ENCODE results near the gene MSH6. TPM values are rescaled to one million over a fixed set of nuclear protein-coding genes. Genes with fewer than 3 reads are reported as not detected.
A peak's percentile ranks its signal among the peaks of the same experiment; 100 is the strongest.

MSH6 gene
- total and polyA plus RNA-seq, 2 of the 13 experiments (the other 11 are each of a cell fraction or from before 2014, with no cell fraction given): 20.8 to 113 TPM

DNA sequence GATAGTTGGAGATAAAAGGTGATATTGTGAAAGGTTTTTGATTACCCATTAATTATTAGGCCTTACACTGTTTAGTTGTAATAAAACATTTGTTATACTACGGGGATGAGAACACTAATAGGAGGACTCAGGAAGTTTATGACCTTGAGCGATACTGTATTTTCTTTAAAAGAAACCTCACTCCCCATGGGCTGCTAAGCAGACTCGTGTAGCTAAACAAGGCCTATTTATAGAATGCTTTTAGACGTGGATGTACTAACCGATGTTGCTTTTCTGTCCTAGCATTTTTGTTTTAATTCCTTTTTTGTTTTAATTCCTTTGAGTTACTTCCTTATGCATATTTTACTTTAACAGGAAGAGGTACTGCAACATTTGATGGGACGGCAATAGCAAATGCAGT lies 22.9 kb downstream of the MSH6 start:
- Histone ChIP-seq H3K4me3 (replicated peaks in 1 of 3; ENCODE audit: insufficient read depth in 1 of 3, low read depth in 2 of 3, low read length in 3 of 3) (no peak overlapping the region), H3K9ac (ENCODE audit: insufficient read depth, low read depth, low read length) (no peak overlapping the region), H3K79me2 (ENCODE audit: insufficient read depth, low read length) (no peaks in the 10 kb centered on the region), H3K27ac (ENCODE audit: extremely low read length, insufficient read depth, low read length) (no peak overlapping the region), H3K4me1 (ENCODE audit: insufficient read depth, low read length) (no peaks in the 10 kb centered on the region), H3K4me2 (ENCODE audit: low read depth, low read length) (no peak overlapping the region), H2AFZ (ENCODE audit: low read length) (no peak overlapping the region), H4K20me1 (ENCODE audit: insufficient read depth, low read length) (no peaks in the 10 kb centered on the region; the same call in 1 of the 2 replicates), H3K27me3 (ENCODE audit: control insufficient read depth in 1 of 2, insufficient read depth in 2 of 2, low read length in 2 of 2) (no peaks in the 10 kb centered on the region), H3K9me3 (ENCODE audit: low read length) (peaks cover 7% of the 10 kb centered on the region; the same call in 1 of the 2 replicates), H3K36me3 (replicated peaks in 1 of 2; ENCODE audit: control insufficient read depth in 1 of 2, insufficient read depth in 2 of 2, low read length in 2 of 2) (peaks cover 35 to 89% of the 10 kb centered on the region in 2 experiments)
- in situ Hi-C loops (cut with HindIII; ENCODE audit: extremely low pct_ligation_motif_present, low pct_unique_long_range_greater_than_20kb): no loop called here
- intact Hi-C loops (cut with micrococcal nuclease; ENCODE audit: unreplicated experiment): no loop called here
- BruUV-seq (replicated peaks): no TSS peak
- no peak for ATAC-seq
- no peak for FAIRE-seq
- 97% methylated on average over 6 of the region's 6 CpGs for WGBS (ENCODE audit: low lambda C conversion rate)
- no peak for TF ChIP-seq HOXA9 (CRISPR knock-in tag; IDR thresholded peaks at IDR 0.05; ENCODE audit: borderline replicate concordance)
- TF ChIP-seq ZNF383 (CRISPR knock-in tag; IDR thresholded peaks at IDR 0.05; ENCODE audit: borderline replicate concordance): no peak
- TF ChIP-seq, protein P1, sequence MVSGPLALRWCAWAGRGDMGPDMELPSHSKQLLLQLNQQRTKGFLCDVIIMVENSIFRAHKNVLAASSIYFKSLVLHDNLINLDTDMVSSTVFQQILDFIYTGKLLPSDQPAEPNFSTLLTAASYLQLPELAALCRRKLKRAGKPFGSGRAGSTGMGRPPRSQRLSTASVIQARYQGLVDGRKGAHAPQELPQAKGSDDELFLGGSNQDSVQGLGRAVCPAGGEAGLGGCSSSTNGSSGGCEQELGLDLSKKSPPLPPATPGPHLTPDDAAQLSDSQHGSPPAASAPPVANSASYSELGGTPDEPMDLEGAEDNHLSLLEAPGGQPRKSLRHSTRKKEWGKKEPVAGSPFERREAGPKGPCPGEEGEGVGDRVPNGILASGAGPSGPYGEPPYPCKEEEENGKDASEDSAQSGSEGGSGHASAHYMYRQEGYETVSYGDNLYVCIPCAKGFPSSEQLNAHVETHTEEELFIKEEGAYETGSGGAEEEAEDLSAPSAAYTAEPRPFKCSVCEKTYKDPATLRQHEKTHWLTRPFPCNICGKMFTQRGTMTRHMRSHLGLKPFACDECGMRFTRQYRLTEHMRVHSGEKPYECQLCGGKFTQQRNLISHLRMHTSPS (CRISPR knock-in tag; IDR thresholded peaks at IDR 0.05; ENCODE audit: low read depth): no peak
- no peak for TF ChIP-seq TMF1 (CRISPR knock-in tag; IDR thresholded peaks at IDR 0.05; ENCODE audit: low read depth)
- TF ChIP-seq AGO2 (optimal IDR thresholded peaks at IDR 0.05; ENCODE audit: low read depth, low read length): peak; percentile 30
- no peak for TF ChIP-seq BHLHE40 (IDR thresholded peaks at IDR 0.05; ENCODE audit: low read length)
- TF ChIP-seq RBM22 (optimal IDR thresholded peaks at IDR 0.05; ENCODE audit: low read length): peak; percentile 52
- ChIA-PET CTCF (ENCODE audit: low intra/inter-chr PET ratio, low total read pairs) (no interaction called here), POLR2A (no interaction called here)
- DNase-seq (ENCODE audit: low spot score): no peak

DNA sequence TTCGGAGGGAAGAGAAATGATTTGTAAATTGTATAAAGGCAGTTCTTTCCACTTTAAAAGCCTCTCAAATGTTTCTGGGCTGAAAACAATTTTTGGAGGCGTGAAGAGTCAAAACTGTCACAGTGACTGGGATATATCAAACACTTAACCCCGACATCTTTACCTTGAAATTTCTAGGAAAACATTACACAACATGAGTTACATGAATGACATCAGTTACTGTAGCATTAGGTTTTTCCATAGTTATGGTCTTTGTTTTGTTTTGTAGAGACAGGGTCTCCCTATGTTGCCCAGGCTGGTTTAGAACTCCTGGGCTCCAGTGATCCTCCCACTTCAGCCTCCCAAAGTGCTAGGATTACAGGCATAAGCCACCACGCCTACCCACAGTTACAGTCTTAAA lies 25.7 kb downstream of the MSH6 start:
- ChIA-PET CTCF (ENCODE audit: low intra/inter-chr PET ratio, low total read pairs) (no interaction called here), POLR2A (no interaction called here)
- Histone ChIP-seq H3K27ac (ENCODE audit: extremely low read length, insufficient read depth, low read length) (no peak overlapping the region), H3K4me3 (replicated peaks in 1 of 3; ENCODE audit: insufficient read depth in 1 of 3, low read depth in 2 of 3, low read length in 3 of 3) (no peak overlapping the region), H3K9ac (ENCODE audit: insufficient read depth, low read depth, low read length) (no peak overlapping the region), H3K36me3 (replicated peaks in 1 of 2; ENCODE audit: control insufficient read depth in 1 of 2, insufficient read depth in 2 of 2, low read length in 2 of 2) (peaks cover 22 to 72% of the 10 kb centered on the region in 2 experiments), H3K4me1 (ENCODE audit: insufficient read depth, low read length) (no peaks in the 10 kb centered on the region), H4K20me1 (ENCODE audit: insufficient read depth, low read length) (no peaks in the 10 kb centered on the region; the same call in 1 of the 2 replicates), H3K79me2 (ENCODE audit: insufficient read depth, low read length) (no peaks in the 10 kb centered on the region), H3K27me3 (ENCODE audit: control insufficient read depth in 1 of 2, insufficient read depth in 2 of 2, low read length in 2 of 2) (no peaks in the 10 kb centered on the region), H3K9me3 (ENCODE audit: low read length) (no peaks in the 10 kb centered on the region), H2AFZ (ENCODE audit: low read length) (no peak overlapping the region), H3K4me2 (ENCODE audit: low read depth, low read length) (no peak overlapping the region)
- in situ Hi-C loops (cut with HindIII; ENCODE audit: extremely low pct_ligation_motif_present, low pct_unique_long_range_greater_than_20kb) (no loop called here), intact Hi-C loops (cut with micrococcal nuclease; ENCODE audit: unreplicated experiment) (no loop called here)
- no peak for FAIRE-seq
- no peak for DNase-seq (ENCODE audit: low spot score)
- WGBS (ENCODE audit: low lambda C conversion rate): 96% methylated on average over 4 of the region's 4 CpGs
- BruUV-seq (replicated peaks): TSS peak; percentile 7
- no peak for ATAC-seq
- no peak for TF ChIP-seq JUND (CRISPR knock-in tag; IDR thresholded peaks at IDR 0.05)
- TF ChIP-seq ZNF766 (CRISPR knock-in tag; IDR thresholded peaks at IDR 0.05; ENCODE audit: borderline replicate concordance): no peak
- no peak for TF ChIP-seq ZNF224 (CRISPR knock-in tag; IDR thresholded peaks at IDR 0.05)
- TF ChIP-seq KLF16 (CRISPR knock-in tag; IDR thresholded peaks at IDR 0.05): no peak
- no peak for TF ChIP-seq CC2D1A (CRISPR knock-in tag; IDR thresholded peaks at IDR 0.05)
- TF ChIP-seq PHF5A (CRISPR knock-in tag; IDR thresholded peaks at IDR 0.05; ENCODE audit: low read depth, unreplicated experiment): no peak
- TF ChIP-seq, protein P2, sequence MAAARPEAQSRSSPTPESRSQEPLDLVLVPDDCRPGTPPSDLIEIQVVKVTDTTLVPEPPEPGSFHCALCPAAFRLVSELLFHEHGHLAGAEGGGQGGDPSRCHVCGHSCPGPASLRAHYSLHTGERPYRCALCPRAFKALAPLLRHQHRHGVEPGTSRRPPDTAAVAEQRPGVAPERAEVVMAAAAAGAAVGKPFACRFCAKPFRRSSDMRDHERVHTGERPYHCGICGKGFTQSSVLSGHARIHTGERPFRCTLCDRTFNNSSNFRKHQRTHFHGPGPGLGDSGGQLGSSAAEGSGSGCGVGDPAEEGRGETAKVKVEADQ (CRISPR knock-in tag; IDR thresholded peaks at IDR 0.05; ENCODE audit: borderline replicate concordance): no peak
- no peak for TF ChIP-seq NCOA5 (CRISPR knock-in tag; IDR thresholded peaks at IDR 0.05)
- TF ChIP-seq POLR2G (IDR thresholded peaks at IDR 0.05; ENCODE audit: low read depth, low read length): peak; percentile 38; the same call in 1 of the 2 replicates
